ENCODE measurements around the gene CAPN15.

The CAPN15 gene

GRCh38 chr16:589658-590187 is 62.2 kb downstream of the CAPN15 start, which contains the start of gene RAB40C:
Gene RAB40C (plus strand): TSS chr16:590066. CDS start chr16:590292, 226 bp downstream.
- no peak; the same call in 1 of the 2 replicates for TF ChIP-seq CTCF (conservative IDR thresholded peaks at IDR 0.05; ENCODE audit: low read length)
- peak; percentile 98 for DNase-seq (ENCODE audit: low read depth)
- peak within 1 kb of the TSS; percentile 86 for H3K4me3 ChIP-seq (ENCODE audit: low read length)

- DNase-seq (ENCODE audit: low read depth): peak; percentile 50
- no peak for TF ChIP-seq CTCF (conservative IDR thresholded peaks at IDR 0.05; ENCODE audit: low read length)
- H3K4me3 ChIP-seq (ENCODE audit: low read length): peak overlapping the region; percentile 86
Measured at GRCh38 chr16:590188-590814, 62.8 kb downstream of the CAPN15 start.

GRCh38 chr16:590815-591200 is 63.3 kb downstream of the CAPN15 start:
- peak overlapping the region; percentile 86 for H3K4me3 ChIP-seq (ENCODE audit: low read length)
- DNase-seq (ENCODE audit: low read depth): no peak
- TF ChIP-seq CTCF (conservative IDR thresholded peaks at IDR 0.05; ENCODE audit: low read length): no peak

GRCh38 chr16:591231-591630 is 63.7 kb downstream of the CAPN15 start:
- no peak for DNase-seq (ENCODE audit: low read depth)
- H3K4me3 ChIP-seq (ENCODE audit: low read length): peak overlapping the region; percentile 86
- TF ChIP-seq CTCF (conservative IDR thresholded peaks at IDR 0.05; ENCODE audit: low read length): no peak

- TF ChIP-seq CTCF (conservative IDR thresholded peaks at IDR 0.05; ENCODE audit: low read length): no peak
- no peak for DNase-seq (ENCODE audit: low read depth)
- no peak overlapping the region; the same call in 1 of the 2 replicates for H3K4me3 ChIP-seq (ENCODE audit: low read length)
Measured at GRCh38 chr16:591892-592517, 64.5 kb downstream of the CAPN15 start.

- no peak for TF ChIP-seq CTCF (conservative IDR thresholded peaks at IDR 0.05; ENCODE audit: low read length)
- DNase-seq (ENCODE audit: low read depth): peak; percentile 43
- H3K4me3 ChIP-seq (ENCODE audit: low read length): no peak overlapping the region
Measured at GRCh38 chr16:592518-593306, 65.2 kb downstream of the CAPN15 start.
